BE2C (cell line): ENCODE data around the gene ZNF593.

Experiments
- DNase-seq: peaks from one replicate; pipeline ENCODE4 v3.0.0-alpha.2; 2020
- H3K27me3 ChIP-seq: fragments of 250-450 bp; sonication (Bioruptor Pico); 2 replicates; pipeline ENCODE4 v1.5.1; 2020; ENCODE audit warnings: mild to moderate bottlenecking
- H3K36me3 ChIP-seq: fragments of 250-450 bp; sonication (Bioruptor Pico); 2 replicates; pipeline ENCODE4 v1.5.1; 2020; ENCODE audit warnings: mild to moderate bottlenecking
- H3K4me1 ChIP-seq: fragments of 250-450 bp; sonication (Bioruptor Pico); 2 replicates; pipeline ENCODE4 v1.5.1; 2020
- H3K4me3 ChIP-seq: 2 replicates; pipeline ENCODE4 v1.5.1; 2011; ENCODE audit warnings: low read depth, low read length
- H3K9me3 ChIP-seq: fragments of 250-450 bp; sonication (Bioruptor Pico); 2 replicates; pipeline ENCODE4 v1.5.1; 2020
- CTCF ChIP-seq: IDR thresholded peaks from 2 replicates; pipeline ENCODE4 v1.5.1; 2012; ENCODE audit warnings: mild to moderate bottlenecking, low read depth, low read length

ZNF593 gene

GRCh38 chr1:26132128-26132833, 37.4 kb upstream of the ZNF593 start:
- no peak for DNase-seq

GRCh38 chr1:26132834-26133167, 36.9 kb upstream of the ZNF593 start:
- no peak for TF ChIP-seq CTCF
- no peaks in the 10 kb centered on the region for H3K9me3 ChIP-seq
- no peaks in the 10 kb centered on the region for H3K36me3 ChIP-seq
- no peak overlapping the region for H3K4me3 ChIP-seq
- H3K4me1 ChIP-seq = no peaks in the 10 kb centered on the region
- no peak for DNase-seq
- no peaks in the 10 kb centered on the region for H3K27me3 ChIP-seq

More at GRCh38 chr1:26132128-26132833, 37.4 kb upstream of the ZNF593 start:
- H3K4me3 ChIP-seq = no peak overlapping the region
- H3K9me3 ChIP-seq = no peaks in the 10 kb centered on the region
- no peaks in the 10 kb centered on the region for H3K36me3 ChIP-seq
- no peaks in the 10 kb centered on the region for H3K4me1 ChIP-seq
- H3K27me3 ChIP-seq = no peaks in the 10 kb centered on the region
- no peak for TF ChIP-seq CTCF

GRCh38 chr1:26134466-26134865, 35.2 kb upstream of the ZNF593 start:
- H3K4me3 ChIP-seq = no peak overlapping the region
- no peaks in the 10 kb centered on the region for H3K36me3 ChIP-seq
- no peaks in the 10 kb centered on the region for H3K9me3 ChIP-seq
- no peaks in the 10 kb centered on the region for H3K27me3 ChIP-seq
- no peaks in the 10 kb centered on the region for H3K4me1 ChIP-seq
- DNase-seq = no peak
- no peak for TF ChIP-seq CTCF

- Histone ChIP-seq H3K27me3 (no peaks in the 10 kb centered on the region), H3K36me3 (no peaks in the 10 kb centered on the region), H3K4me3 (no peak overlapping the region), H3K4me1 (no peaks in the 10 kb centered on the region), H3K9me3 (no peaks in the 10 kb centered on the region)
- DNase-seq = no peak
- no peak for TF ChIP-seq CTCF
Measured at GRCh38 chr1:26138974-26139558, 30.6 kb upstream of the ZNF593 start.

GRCh38 chr1:26142159-26142558, 27.5 kb upstream of the ZNF593 start:
- H3K9me3 ChIP-seq = no peaks in the 10 kb centered on the region
- no peak for DNase-seq
- TF ChIP-seq CTCF = no peak

More at GRCh38 chr1:26142159-26142558, 27.5 kb upstream of the ZNF593 start:
- H3K4me3 ChIP-seq = no peak overlapping the region
- H3K27me3 ChIP-seq = no peaks in the 10 kb centered on the region
- no peaks in the 10 kb centered on the region for H3K36me3 ChIP-seq
- H3K4me1 ChIP-seq = no peaks in the 10 kb centered on the region
